H1 (cell line): Measurements from ENCODE around the gene CCDC81. TPM values are rescaled to one million over a fixed set of nuclear protein-coding genes. Genes with fewer than 3 reads are reported as not detected.

Experiments used
- CTCF ChIA-PET: fragments of 300-600 bp; sonication (Branson Sonifier 250); formaldehyde crosslinking; loops from one replicate; lab custom pipeline; 2021; ENCODE audit not compliant: partially characterized antibody; lab: Charles Lee
- POLR2A ChIA-PET: fragments of 300-600 bp; sonication (Branson Sonifier 250); formaldehyde crosslinking; loops from one replicate; lab custom pipeline; 2021; ENCODE audit warnings: inconsistent platforms; ENCODE audit not compliant: partially characterized antibody; lab: Charles Lee
- DNase-seq, 2 experiments: peaks; one replicate each; pipeline versions ENCODE4 v3.0.0 to v3.0.0-alpha.2; 2010 to 2022; ENCODE audit warnings: low spot score in 2 of 2, low read depth in 1 of 2, mixed read lengths in 1 of 2
- FAIRE-seq: peaks from 2 replicates; lab custom pipeline; 2011; peaks lifted over from hg19 to GRCh38; lab: Jason Lieb, UNC
- H2AFZ ChIP-seq: 2 replicates; pipeline ENCODE4 v1.8.1; 2012; ENCODE audit warnings: low read length, inconsistent platforms
- H2AK5ac ChIP-seq: 2 replicates; pipeline ENCODE4 v1.6.1; 2013; ENCODE audit warnings: low read depth, low read length
- H2BK120ac ChIP-seq: replicated peaks from 2 replicates; pipeline ENCODE3; 2013; ENCODE audit warnings: low read depth, low read length, inconsistent platforms
- H2BK12ac ChIP-seq: 2 replicates; pipeline ENCODE4 v1.6.1; 2013; ENCODE audit warnings: low read depth, low read length
- H2BK15ac ChIP-seq: 2 replicates; pipeline ENCODE4 v1.6.1; 2013; ENCODE audit warnings: low read length
- H2BK20ac ChIP-seq: 2 replicates; pipeline ENCODE4 v1.6.1; 2013; ENCODE audit warnings: low read length
- H2BK5ac ChIP-seq: 2 replicates; pipeline ENCODE4 v1.6.1; 2013; ENCODE audit warnings: low read depth, low read length
- H3K14ac ChIP-seq: 2 replicates; pipeline ENCODE4 v1.6.1; 2013; ENCODE audit warnings: inconsistent platforms; ENCODE audit not compliant: insufficient read length
- H3K18ac ChIP-seq: 2 replicates; pipeline ENCODE4 v1.6.1; 2013; ENCODE audit warnings: low read length; ENCODE audit errors: extremely low read depth
- H3K23ac ChIP-seq: 2 replicates; pipeline ENCODE4 v1.6.1; 2013; ENCODE audit warnings: inconsistent platforms; ENCODE audit not compliant: insufficient read length
- H3K23me2 ChIP-seq: 2 replicates; pipeline ENCODE4 v1.6.1; 2013; ENCODE audit warnings: low read depth, low read length
- H3K27ac ChIP-seq: 2 replicates; pipeline ENCODE4 v1.6.1; 2011; ENCODE audit warnings: low read depth, low read length, inconsistent platforms
- H3K27me3 ChIP-seq, 4 experiments: replicated peaks in 1 of 4; 1 replicate in 1 of 4; 2 replicates in 3 of 4; pipeline versions ENCODE4 v1.6.1 to v1.8.1; 2011 to 2013; ENCODE audit warnings: low read length in 3 of 4, mild to moderate bottlenecking in 3 of 4, inconsistent platforms in 2 of 4, mixed read lengths in 2 of 4, moderate library complexity in 1 of 4; ENCODE audit not compliant: control insufficient read depth in 3 of 4, insufficient read depth in 3 of 4; ENCODE audit errors: extremely low read depth in 1 of 4
- H3K36me3 ChIP-seq, 4 experiments: 2 replicates each; pipeline versions ENCODE4 v1.6.1 to v1.8.1; 2011 to 2013; ENCODE audit warnings: mild to moderate bottlenecking in 4 of 4, low read length in 3 of 4, moderate library complexity in 2 of 4, control low read depth in 1 of 4, inconsistent platforms in 1 of 4; ENCODE audit not compliant: insufficient read depth in 4 of 4, control insufficient read depth in 2 of 4
- H3K4ac ChIP-seq: replicated peaks from 2 replicates; pipeline ENCODE3; 2013; ENCODE audit warnings: low read length, low read depth, mixed read lengths, inconsistent platforms; ENCODE audit not compliant: insufficient read length
- H3K4me1 ChIP-seq, 4 experiments: replicated peaks in 1 of 4; 1 replicate in 1 of 4; 2 replicates in 3 of 4; pipeline versions ENCODE4 v1.6.1 to v1.8.1; 2011 to 2013; ENCODE audit warnings: low read length in 3 of 4, inconsistent platforms in 2 of 4, mixed read lengths in 1 of 4; ENCODE audit not compliant: insufficient read depth in 4 of 4, control insufficient read depth in 3 of 4
- H3K4me2 ChIP-seq, 2 experiments: 2 replicates each; pipeline versions ENCODE4 v1.6.1 to v1.8.1; 2011 to 2013; ENCODE audit warnings: low read depth in 2 of 2, low read length in 2 of 2, control low read depth in 1 of 2, inconsistent platforms in 1 of 2, mild to moderate bottlenecking in 1 of 2; ENCODE audit not compliant: insufficient read depth in 1 of 2
- H3K4me3 ChIP-seq, 4 experiments: fragments of 200-600, 300-600 bp in 1 of 4; sonication (generic), shearing (Covaris generic), sonication (Bioruptor Twin) in 1 of 4; 2 replicates each; pipeline versions ENCODE4 v1.5.1 to v1.8.1; 2011 to 2016; ENCODE audit warnings: low read length in 4 of 4, low read depth in 3 of 4, control low read depth in 2 of 4, inconsistent platforms in 2 of 4, mild to moderate bottlenecking in 2 of 4, mixed read lengths in 1 of 4, moderate library complexity in 1 of 4; ENCODE audit not compliant: insufficient read depth in 2 of 4; ENCODE audit errors: extremely low read depth in 1 of 4
- H3K56ac ChIP-seq: replicated peaks from 2 replicates; pipeline ENCODE3; 2013; ENCODE audit warnings: low read depth, mild to moderate bottlenecking, mixed read lengths, low read length, inconsistent platforms; ENCODE audit not compliant: insufficient read length
- H3K79me1 ChIP-seq: 2 replicates; pipeline ENCODE4 v1.6.1; 2013; ENCODE audit warnings: low read depth, low read length, control low read depth
- H3K79me2 ChIP-seq, 2 experiments: 2 replicates each; pipeline versions ENCODE4 v1.6.1 to v1.8.1; 2012 to 2013; ENCODE audit warnings: low read length in 2 of 2, mild to moderate bottlenecking in 2 of 2, inconsistent platforms in 1 of 2; ENCODE audit not compliant: insufficient read depth in 2 of 2, control insufficient read depth in 1 of 2
- H3K9ac ChIP-seq, 4 experiments: replicated peaks in 1 of 4; 1 replicate in 1 of 4; 2 replicates in 3 of 4; pipeline versions ENCODE4 v1.6.1 to v1.8.1; 2011 to 2013; ENCODE audit warnings: low read depth in 3 of 4, low read length in 3 of 4, control low read depth in 2 of 4, mild to moderate bottlenecking in 2 of 4, moderate library complexity in 2 of 4, inconsistent platforms in 1 of 4; ENCODE audit errors: extremely low read depth in 1 of 4
- H3K9me3 ChIP-seq, 2 experiments: 2 replicates each; pipeline versions ENCODE4 v1.6.1 to v1.8.1; 2012 to 2013; ENCODE audit warnings: mild to moderate bottlenecking in 2 of 2, moderate library complexity in 2 of 2, control low read depth in 1 of 2, inconsistent platforms in 1 of 2, low read depth in 1 of 2, low read length in 1 of 2, mixed read lengths in 1 of 2; ENCODE audit not compliant: insufficient read depth in 2 of 2
- H4K20me1 ChIP-seq, 2 experiments: replicated peaks in 1 of 2; 2 replicates each; pipeline versions ENCODE3 to v1.8.1; 2011 to 2013; ENCODE audit warnings: inconsistent platforms in 2 of 2, low read length in 2 of 2, mild to moderate bottlenecking in 1 of 2; ENCODE audit not compliant: insufficient read depth in 2 of 2, control insufficient read depth in 1 of 2
- H4K5ac ChIP-seq: 2 replicates; pipeline ENCODE4 v1.6.1; 2013; ENCODE audit warnings: low read length, low read depth, mixed read lengths, inconsistent platforms; ENCODE audit not compliant: insufficient read length
- H4K8ac ChIP-seq: 2 replicates; pipeline ENCODE4 v1.8.0; 2013; ENCODE audit warnings: mild to moderate bottlenecking, moderate library complexity, low read length, inconsistent platforms; ENCODE audit not compliant: insufficient read depth; ENCODE audit errors: extremely low read depth
- H4K91ac ChIP-seq: replicated peaks from 2 replicates; pipeline ENCODE3; 2013; ENCODE audit warnings: low read length, mixed read lengths, inconsistent platforms; ENCODE audit not compliant: insufficient read length
- GTF2F1 ChIP-seq: IDR thresholded peaks from 2 replicates; pipeline ENCODE4 v1.6.1; 2012; ENCODE audit warnings: low read depth, low read length, improper control_type of control experiment, borderline replicate concordance
- PHF8 ChIP-seq: fragments of 200-600 bp; sonication (generic); conservative IDR thresholded peaks from 2 replicates; pipeline ENCODE4 v1.7.1; 2012; ENCODE audit warnings: low read depth, mild to moderate bottlenecking, inconsistent platforms, low read length, moderate library complexity
- POLR2A ChIP-seq, 2 experiments: IDR thresholded peaks; 1 replicate in 1 of 2; 2 replicates in 1 of 2; pipeline ENCODE4 v1.6.1; 2011; ENCODE audit warnings: low read depth in 2 of 2, low read length in 2 of 2, mild to moderate bottlenecking in 2 of 2; ENCODE audit errors: control extremely low read depth in 1 of 2
- RBBP5 ChIP-seq: IDR thresholded peaks from 2 replicates; pipeline ENCODE4 v1.7.1; 2012; ENCODE audit warnings: low read depth, mild to moderate bottlenecking, inconsistent platforms, low read length, moderate library complexity, borderline replicate concordance
- SAP30 ChIP-seq: fragments of 300-600 bp; sonication (generic); IDR thresholded peaks from 2 replicates; pipeline ENCODE4 v1.7.1; 2012; ENCODE audit warnings: low read length, moderate library complexity, mild to moderate bottlenecking, inconsistent platforms; ENCODE audit not compliant: insufficient read depth, insufficient replicate concordance
- ZNF274 ChIP-seq: IDR thresholded peaks from 2 replicates; pipeline ENCODE4 v1.7.0; 2012; ENCODE audit warnings: low read length, borderline replicate concordance; ENCODE audit errors: extremely low read depth
- WGBS, 2 experiments: shearing (Covaris generic) in 1 of 2; methylation state at CpG; one replicate each; pipeline versions ENCODE4 v1.1.6 to v1.1.7; 2013 to 2015; ENCODE audit warnings: low lambda C conversion rate in 2 of 2, mixed read lengths in 2 of 2, inconsistent platforms in 1 of 2, low coverage in 1 of 2, missing lambda C conversion rate in 1 of 2; ENCODE audit not compliant: insufficient replicate concordance in 2 of 2, insufficient coverage in 1 of 2, insufficient read length in 1 of 2; ENCODE audit errors: extremely low coverage in 1 of 2, missing lambda C conversion rate in 1 of 2; 5-methylcytosine and 5-hydroxymethylcytosine counted together
- polyA plus RNA-seq, 7 experiments: library from polyadenylated mRNA; depleted of rRNA in 3 of 7; stranded (reverse) in 5 of 7; unstranded in 2 of 7; fragments of >200 nt in 5 of 7; fragments of 200-250 nt in 2 of 7; gene quantifications; 1 replicate in 5 of 7; 2 replicates in 1 of 7; 4 replicates in 1 of 7; pipeline versions ENCODE4 v1.2.1 to v1.2.3, GENCODE V29; 2011 to 2013; ENCODE audit warnings: missing spikeins in 2 of 7, mixed read lengths in 2 of 7
- total RNA-seq: library from RNA; stranded (reverse); fragmentation: NEBNext Ultra II Directional; extraction: Animal tissue kit (Norgen Biotek cat#: 25700); gene quantifications from 2 replicates; pipeline ENCODE4 v1.2.1, GENCODE V29; 2021

CCDC81 gene
- total and polyA plus RNA-seq, 2 of the 8 experiments (the other 6 are each of a cell fraction or from before 2014, with no cell fraction given), result 0.30 to 0.58 TPM

- Histone ChIP-seq H3K4me1 (peaks cover 0 to 4% (median 0%) of the 10 kb centered on the region in 4 experiments; a peak in 2 of 7 replicates), H3K79me1 (no peaks in the 10 kb centered on the region), H2BK15ac (no peak overlapping the region), H2BK20ac (no peak overlapping the region), H3K9me3 (no peaks in the 10 kb centered on the region), H3K56ac (no peak overlapping the region), H3K79me2 (no peaks in the 10 kb centered on the region), H3K18ac (no peak overlapping the region), H3K9ac (no peak overlapping the region), H2BK120ac (no peak overlapping the region), H2AK5ac (no peak overlapping the region), H3K4me3 (no peak overlapping the region), H4K91ac (no peak overlapping the region), H2BK12ac (no peak overlapping the region), H3K36me3 (no peaks in the 10 kb centered on the region), H3K27me3 (no peaks in the 10 kb centered on the region), H2BK5ac (no peak overlapping the region), H4K5ac (no peak overlapping the region), H2AFZ (no peak overlapping the region), H3K14ac (no peak overlapping the region), H4K8ac (no peak overlapping the region), H3K4me2 (no peak overlapping the region), H3K23ac (no peak overlapping the region), H4K20me1 (peaks cover 0 to 4% of the 10 kb centered on the region in 2 experiments), H3K27ac (no peak overlapping the region), H3K23me2 (no peaks in the 10 kb centered on the region; the same call in 1 of the 2 replicates), H3K4ac (no peak overlapping the region)
- WGBS, 2 experiments, result 89% methylated on average over 3 of the region's 3 CpGs; no CpG with 5 or more reads in 1 of the 2 experiments
- POLR2A ChIA-PET, result no interaction called here
- DNase-seq (peak in 1 of 2 experiments; percentile 29), FAIRE-seq (no peak)
- CTCF ChIA-PET, result interaction anchor here (0.6 to 3.9 kb wide), 9 partner anchors 9 to 1492 kb away, joined by 3 to 23 read pairs (median 3); no protein-coding TSS in a partner anchor
- TF ChIP-seq RBBP5 (no peak), PHF8 (no peak), POLR2A (IDR thresholded peaks at IDR 0.05; ENCODE audit: control extremely low read depth in 1 of 2, low read depth in 2 of 2, low read length in 2 of 2) (no peak), GTF2F1 (no peak), SAP30 (no peak), ZNF274 (no peak)
Measured at GRCh38 chr11:86459682-86460460, 85.2 kb downstream of the CCDC81 start.
